GM19468 (cell line): ENCODE measurements around the gene HAO2.
A peak's percentile ranks its signal among the peaks of the same experiment; 100 is the strongest.
"Not testable (repeated sequence)": the region's sequence is repeated elsewhere in the genome, so short reads cannot be mapped to it uniquely, and the experiment has no call there.

Experiments
- ATAC-seq: cut with Tn5 transposase; IDR thresholded peaks from one replicate; pipeline ENCODE4 v1.9.1; 2021; ENCODE audit warnings: mild to moderate bottlenecking, moderate library complexity, moderate number of reproducible peaks; ENCODE audit not compliant: unreplicated experiment; ENCODE audit errors: extremely low read depth

HAO2 gene

GRCh38 chr1:119368554-119368953 is at the start of gene HAO2:
Gene HAO2, plus strand, starts transcription at chr1:119368785. Its CDS starts 12,301 bp downstream, at chr1:119381086.
- no peak for ATAC-seq

GRCh38 chr1:119320100-119320499 is 48.5 kb upstream of the HAO2 start:
- no peak for ATAC-seq

GRCh38 chr1:119321666-119322419 is 46.7 kb upstream of the HAO2 start:
- ATAC-seq: no peak

- ATAC-seq: peak; percentile 58
Observed at GRCh38 chr1:119323216-119323982, 45.2 kb upstream of the HAO2 start.

- no peak for ATAC-seq
Observed at GRCh38 chr1:119324198-119324597, 44.4 kb upstream of the HAO2 start.

GRCh38 chr1:119326251-119326650 is 42.3 kb upstream of the HAO2 start:
- ATAC-seq: no peak

- ATAC-seq: no peak
Observed at GRCh38 chr1:119327094-119327449, 41.5 kb upstream of the HAO2 start.

- ATAC-seq: no peak
Observed at GRCh38 chr1:119327450-119328155, 41.0 kb upstream of the HAO2 start.

- no peak for ATAC-seq
Observed at GRCh38 chr1:119329541-119330461, 38.8 kb upstream of the HAO2 start.

GRCh38 chr1:119330466-119331189 is 38.0 kb upstream of the HAO2 start:
- no peak for ATAC-seq

- ATAC-seq: no peak
Observed at GRCh38 chr1:119331190-119331515, 37.4 kb upstream of the HAO2 start.

GRCh38 chr1:119331915-119332314 is 36.7 kb upstream of the HAO2 start:
- no peak for ATAC-seq

GRCh38 chr1:119332622-119333021 is 36.0 kb upstream of the HAO2 start:
- no peak for ATAC-seq

- no peak for ATAC-seq
Observed at GRCh38 chr1:119333163-119333896, 35.3 kb upstream of the HAO2 start.

- not testable (repeated sequence) for ATAC-seq
Observed at GRCh38 chr1:119333897-119334250, 34.7 kb upstream of the HAO2 start.

GRCh38 chr1:119336848-119337247 is 31.7 kb upstream of the HAO2 start:
- ATAC-seq: no peak

- ATAC-seq: no peak
Observed at GRCh38 chr1:119338004-119338403, 30.6 kb upstream of the HAO2 start.

- ATAC-seq: no peak
Observed at GRCh38 chr1:119338757-119339156, 29.8 kb upstream of the HAO2 start.

- no peak for ATAC-seq
Observed at GRCh38 chr1:119340861-119341261, 27.7 kb upstream of the HAO2 start.
